Measurements from ENCODE around the gene PCBP3.

- TF ChIP-seq EZH2phosphoT487 (IDR thresholded peaks at IDR 0.05) (no peak), CTCF (IDR thresholded peaks at IDR 0.05) (no peak), EZH2 (IDR thresholded peaks at IDR 0.05) (no peak)
These were observed 261.7 kb downstream of the PCBP3 start for GRCh38 chr21:45905196-45905595.
